Bladder microvascular endothelial cell (primary cell): ENCODE measurements around the gene CTDP1. TPM values are rescaled to one million over a fixed set of nuclear protein-coding genes. Genes with fewer than 3 reads are reported as not detected.

ENCODE experiments used
- total RNA-seq: library from RNA; depleted of rRNA; stranded (reverse); fragments of >200 nt; gene quantifications from 2 replicates; pipeline ENCODE4 v1.2.3, GENCODE V29; 2014

Gene CTDP1, protein sequence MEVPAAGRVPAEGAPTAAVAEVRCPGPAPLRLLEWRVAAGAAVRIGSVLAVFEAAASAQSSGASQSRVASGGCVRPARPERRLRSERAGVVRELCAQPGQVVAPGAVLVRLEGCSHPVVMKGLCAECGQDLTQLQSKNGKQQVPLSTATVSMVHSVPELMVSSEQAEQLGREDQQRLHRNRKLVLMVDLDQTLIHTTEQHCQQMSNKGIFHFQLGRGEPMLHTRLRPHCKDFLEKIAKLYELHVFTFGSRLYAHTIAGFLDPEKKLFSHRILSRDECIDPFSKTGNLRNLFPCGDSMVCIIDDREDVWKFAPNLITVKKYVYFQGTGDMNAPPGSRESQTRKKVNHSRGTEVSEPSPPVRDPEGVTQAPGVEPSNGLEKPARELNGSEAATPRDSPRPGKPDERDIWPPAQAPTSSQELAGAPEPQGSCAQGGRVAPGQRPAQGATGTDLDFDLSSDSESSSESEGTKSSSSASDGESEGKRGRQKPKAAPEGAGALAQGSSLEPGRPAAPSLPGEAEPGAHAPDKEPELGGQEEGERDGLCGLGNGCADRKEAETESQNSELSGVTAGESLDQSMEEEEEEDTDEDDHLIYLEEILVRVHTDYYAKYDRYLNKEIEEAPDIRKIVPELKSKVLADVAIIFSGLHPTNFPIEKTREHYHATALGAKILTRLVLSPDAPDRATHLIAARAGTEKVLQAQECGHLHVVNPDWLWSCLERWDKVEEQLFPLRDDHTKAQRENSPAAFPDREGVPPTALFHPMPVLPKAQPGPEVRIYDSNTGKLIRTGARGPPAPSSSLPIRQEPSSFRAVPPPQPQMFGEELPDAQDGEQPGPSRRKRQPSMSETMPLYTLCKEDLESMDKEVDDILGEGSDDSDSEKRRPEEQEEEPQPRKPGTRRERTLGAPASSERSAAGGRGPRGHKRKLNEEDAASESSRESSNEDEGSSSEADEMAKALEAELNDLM
- total RNA-seq = 24.8 and 35.5 TPM in 2 replicates

DNA sequence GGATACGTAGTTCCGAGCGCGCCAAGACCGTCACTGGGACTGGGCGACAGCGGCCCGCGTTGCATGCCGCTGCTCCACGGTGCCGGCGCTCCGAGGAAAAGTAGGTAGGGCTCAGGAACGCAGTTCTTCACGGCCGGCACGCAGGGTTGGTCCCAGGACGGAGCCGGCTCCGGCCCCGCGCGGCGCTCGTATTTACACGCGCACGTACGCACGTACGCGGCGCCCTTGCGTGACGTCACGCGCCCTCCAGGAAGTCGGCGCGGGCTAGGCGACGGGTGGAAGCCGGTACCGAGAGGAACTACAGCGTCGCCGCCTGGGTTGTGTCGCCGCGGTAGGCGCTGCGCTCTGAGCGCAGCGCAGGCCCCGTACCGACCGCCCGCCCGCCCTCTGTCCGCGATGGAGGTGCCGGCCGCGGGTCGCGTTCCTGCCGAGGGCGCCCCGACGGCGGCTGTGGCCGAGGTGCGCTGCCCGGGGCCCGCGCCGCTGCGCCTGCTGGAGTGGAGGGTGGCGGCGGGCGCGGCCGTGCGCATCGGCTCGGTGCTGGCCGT lies at the start of gene CTDP1:
Gene CTDP1 (plus strand): TSS at position 252 of the 548 bp plus-strand sequence. CDS start 145 bp downstream, at position 397.

DNA sequence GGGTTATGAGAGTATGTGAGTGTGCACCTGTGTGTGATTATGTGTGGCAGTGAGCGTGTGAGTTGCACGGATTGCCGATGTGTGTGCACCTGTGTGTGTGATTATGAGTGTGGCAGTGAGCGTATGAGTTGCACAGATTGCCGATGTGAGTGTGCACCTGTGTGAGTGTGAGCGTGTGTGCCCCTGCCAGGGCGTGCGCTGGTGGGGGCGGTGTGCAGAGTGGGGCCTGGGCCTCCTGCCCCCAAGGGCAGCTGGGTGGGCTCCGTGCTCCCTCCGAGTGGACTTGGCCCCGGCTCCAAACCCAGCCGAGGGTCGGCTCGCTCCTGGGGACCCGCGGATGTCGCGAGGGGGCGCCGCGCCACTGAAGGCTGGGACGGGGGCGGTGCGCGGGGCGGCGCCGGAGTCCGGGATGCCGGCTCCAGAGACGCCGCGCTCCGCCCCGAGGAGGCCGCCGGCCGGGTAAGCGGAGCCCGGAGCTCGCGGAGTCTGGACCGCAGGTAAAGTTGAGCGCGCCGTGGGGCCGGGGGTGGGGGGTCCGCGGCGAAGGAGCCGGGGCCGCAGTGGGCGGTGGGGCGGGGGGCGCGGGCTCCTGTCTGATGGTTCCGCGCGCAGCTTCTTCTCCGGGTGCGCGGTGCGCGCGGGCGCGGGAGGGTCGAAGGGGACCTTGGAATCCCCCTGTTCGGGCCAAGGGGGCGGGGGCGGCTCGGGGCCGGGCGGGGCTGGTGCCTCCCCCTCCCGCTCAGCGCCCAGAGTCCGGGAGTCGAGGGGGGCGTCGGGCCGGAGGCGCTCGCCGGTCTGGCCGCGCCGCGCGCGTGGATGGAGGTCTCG lies 118.1 kb downstream of the CTDP1 start, which contains the start of gene KCNG2:
Gene KCNG2 (plus strand): TSS at position 421 of the 828 bp plus-strand sequence. CDS start 65,730 bp downstream, outside the sequence.

Other genes starting within 250 kb of the CTDP1 start
- 0.63 TPM in 1 of 2 replicates, not detected in the other for gene KCNG2, start 118.1 kb downstream of the CTDP1 start, total RNA-seq